Caco-2 (cell line): ENCODE measurements around the gene RALGPS1. TPM values are rescaled to one million over a fixed set of nuclear protein-coding genes. Genes with fewer than 3 reads are reported as not detected.

Experiments
- BruUV-seq: library from RNA; stranded (reverse); fragments of 400-500 nt; replicated peaks from 2 replicates; lab custom pipeline; 2021; lab: Mats Ljungman, UMichigan
- CTCF ChIA-PET: fragments of 300-600 bp; sonication (Branson Sonifier 250); formaldehyde crosslinking; loops from one replicate; lab custom pipeline; 2022; ENCODE audit warnings: antibody characterized with exemption; lab: Charles Lee
- POLR2A ChIA-PET: fragments of 300-600 bp; sonication (Branson Sonifier 250); formaldehyde crosslinking; loops from one replicate; lab custom pipeline; 2022; ENCODE audit warnings: antibody characterized with exemption; lab: Charles Lee
- DNase-seq, 2 experiments: peaks; one replicate each; pipeline versions ENCODE4 v3.0.0 to v3.0.0-alpha.2; 2020 to 2022
- H3K27me3 ChIP-seq: replicated peaks from 2 replicates; pipeline ENCODE4 v1.6.0; 2011; ENCODE audit warnings: low read length; ENCODE audit not compliant: control insufficient read depth, insufficient read depth
- H3K36me3 ChIP-seq: 2 replicates; pipeline ENCODE4 v1.5.1; 2011; ENCODE audit warnings: low read length; ENCODE audit not compliant: control insufficient read depth, insufficient read depth
- H3K4me1 ChIP-seq: fragments of 250-450 bp; sonication (Bioruptor Pico); 2 replicates; pipeline ENCODE4 v1.5.1; 2020; ENCODE audit warnings: mild to moderate bottlenecking
- H3K4me3 ChIP-seq: 2 replicates; pipeline ENCODE4 v1.5.1; 2011; ENCODE audit warnings: low read depth, mild to moderate bottlenecking, control low read depth, low read length
- H3K9me3 ChIP-seq: fragments of 250-450 bp; sonication (Bioruptor Pico); 2 replicates; pipeline ENCODE4 v1.5.1; 2020; ENCODE audit warnings: mild to moderate bottlenecking, moderate library complexity
- H3K27ac Mint-ChIP-seq: one replicate; pipeline ENCODE4 v1.8.0; 2022; ENCODE audit warnings: mixed read lengths; ENCODE audit not compliant: unreplicated experiment
- H3K27me3 Mint-ChIP-seq: one replicate; pipeline ENCODE4 v1.8.0; 2022; ENCODE audit warnings: mixed read lengths; ENCODE audit not compliant: insufficient read depth, unreplicated experiment
- H3K36me3 Mint-ChIP-seq: one replicate; pipeline ENCODE4 v1.8.0; 2022; ENCODE audit warnings: mild to moderate bottlenecking, mixed read lengths; ENCODE audit not compliant: insufficient read depth, unreplicated experiment
- H3K4me1 Mint-ChIP-seq: one replicate; pipeline ENCODE4 v1.8.0; 2022; ENCODE audit warnings: low read depth, mixed read lengths; ENCODE audit not compliant: unreplicated experiment
- H3K4me3 Mint-ChIP-seq: one replicate; pipeline ENCODE4 v1.8.0; 2022; ENCODE audit warnings: mild to moderate bottlenecking, moderate library complexity, mixed read lengths; ENCODE audit not compliant: unreplicated experiment
- H3K9me3 Mint-ChIP-seq: one replicate; pipeline ENCODE4 v1.8.0; 2022; ENCODE audit warnings: mixed read lengths; ENCODE audit not compliant: unreplicated experiment
- CTCF ChIP-seq, 2 experiments: fragments of 200-600 bp in 1 of 2; IDR thresholded peaks; 1 replicate in 1 of 2; 2 replicates in 1 of 2; pipeline versions ENCODE4 v1.5.1 to v1.8.0; 2011 to 2022; ENCODE audit warnings: antibody characterized with exemption in 1 of 2, control low read depth in 1 of 2, inconsistent platforms in 1 of 2, low read depth in 1 of 2, low read length in 1 of 2, mild to moderate bottlenecking in 1 of 2, moderate library complexity in 1 of 2; ENCODE audit not compliant: insufficient read depth in 1 of 2, severe bottlenecking in 1 of 2, unreplicated experiment in 1 of 2
- intact Hi-C: fragments of 100-400 bp; cut with micrococcal nuclease; formaldehyde crosslinking; loops from one replicate; pipeline ENCODE4 v1.10.0; 2022; ENCODE audit not compliant: unreplicated experiment
- total RNA-seq: library from RNA; stranded (reverse); gene quantifications from 2 replicates; pipeline ENCODE4 v1.2.3, GENCODE V29; 2022

Gene RALGPS1
- total RNA-seq, 1 experiment from 2014 or later = 41.5 TPM

- BruUV-seq = no TSS peak
- Histone ChIP-seq H3K36me3 (no peaks in the 10 kb centered on the region), H3K4me3 (no peak overlapping the region), H3K4me1 (peaks cover 15% of the 10 kb centered on the region), H3K9me3 (no peaks in the 10 kb centered on the region), H3K27me3 (no peaks in the 10 kb centered on the region)
- no peaks in the 10 kb centered on the region for H3K27me3 Mint-ChIP-seq
- peak; percentile 81 to 90 for DNase-seq
- H3K27ac Mint-ChIP-seq = peak overlapping the region; percentile 81
- peak overlapping the region; percentile 36 for H3K4me3 Mint-ChIP-seq
- H3K36me3 Mint-ChIP-seq = no peaks in the 10 kb centered on the region
- H3K4me1 Mint-ChIP-seq = peaks cover 16% of the 10 kb centered on the region
- intact Hi-C loops = loop anchor here (1.0 to 2.0 kb wide), 5 partner anchors 31 to 219 kb away; no protein-coding TSS in a partner anchor
- TF ChIP-seq CTCF (IDR thresholded peaks at IDR 0.05; ENCODE audit: insufficient read depth in 1 of 2, low read depth in 1 of 2, low read length in 1 of 2, severe bottlenecking in 1 of 2, unreplicated experiment in 1 of 2) = peak; percentile 37 to 79
- CTCF ChIA-PET = interaction anchor here (0.6 to 2.3 kb wide), 7 partner anchors 65 to 223 kb away, joined by 3 to 17 read pairs (median 3); no protein-coding TSS in a partner anchor
- no peaks in the 10 kb centered on the region for H3K9me3 Mint-ChIP-seq
- POLR2A ChIA-PET = interaction anchor here (0.9 kb wide), 1 partner anchor 38 kb away, joined by 3 read pairs; no protein-coding TSS in a partner anchor
Measured at GRCh38 chr9:127159325-127159801, 244.8 kb downstream of the RALGPS1 start.

- H3K9me3 ChIP-seq = no peaks in the 10 kb centered on the region
- no peaks in the 10 kb centered on the region for H3K36me3 Mint-ChIP-seq
- no peaks in the 10 kb centered on the region for H3K36me3 ChIP-seq
- POLR2A ChIA-PET = no interaction called here
- H3K4me1 Mint-ChIP-seq = peaks cover 16% of the 10 kb centered on the region
- no peak overlapping the region for H3K4me3 Mint-ChIP-seq
- H3K4me1 ChIP-seq = peaks cover 15% of the 10 kb centered on the region
- H3K4me3 ChIP-seq = no peak overlapping the region
- peak in 1 of 2 experiments; percentile 22 for DNase-seq
- CTCF ChIA-PET = interaction anchor here (0.6 to 2.3 kb wide), 7 partner anchors 64 to 224 kb away, joined by 3 to 17 read pairs (median 3); no protein-coding TSS in a partner anchor
- H3K27ac Mint-ChIP-seq = peak overlapping the region; percentile 81
- no peaks in the 10 kb centered on the region for H3K27me3 ChIP-seq
- TF ChIP-seq CTCF (IDR thresholded peaks at IDR 0.05; ENCODE audit: insufficient read depth in 1 of 2, low read depth in 1 of 2, low read length in 1 of 2, severe bottlenecking in 1 of 2, unreplicated experiment in 1 of 2) = no peak
- no TSS peak for BruUV-seq
- no peaks in the 10 kb centered on the region for H3K27me3 Mint-ChIP-seq
- no peaks in the 10 kb centered on the region for H3K9me3 Mint-ChIP-seq
- intact Hi-C loops = loop anchor here (1.0 to 2.0 kb wide), 5 partner anchors 31 to 220 kb away; no protein-coding TSS in a partner anchor
Measured at GRCh38 chr9:127159949-127160610, 245.5 kb downstream of the RALGPS1 start.

- Mint-ChIP-seq H3K9me3 (no peaks in the 10 kb centered on the region), H3K4me3 (no peak overlapping the region), H3K36me3 (no peaks in the 10 kb centered on the region), H3K27me3 (no peaks in the 10 kb centered on the region), H3K27ac (no peak overlapping the region), H3K4me1 (peaks cover 16% of the 10 kb centered on the region)
- DNase-seq = peak in 1 of 2 experiments; percentile 23
- ChIA-PET CTCF (interaction anchor here (1.0 to 2.3 kb wide), 2 partner anchors 214 to 221 kb away, joined by 4 to 17 read pairs; no protein-coding TSS in a partner anchor), POLR2A (no interaction called here)
- no peak overlapping the region for H3K4me3 ChIP-seq
- H3K9me3 ChIP-seq = no peaks in the 10 kb centered on the region
- no peaks in the 10 kb centered on the region for H3K27me3 ChIP-seq
- H3K4me1 ChIP-seq = peaks cover 15% of the 10 kb centered on the region
- intact Hi-C loops = no loop called here
- TF ChIP-seq CTCF (IDR thresholded peaks at IDR 0.05; ENCODE audit: insufficient read depth in 1 of 2, low read depth in 1 of 2, low read length in 1 of 2, severe bottlenecking in 1 of 2, unreplicated experiment in 1 of 2) = no peak
- BruUV-seq = no TSS peak
- no peaks in the 10 kb centered on the region for H3K36me3 ChIP-seq
Measured at GRCh38 chr9:127161081-127161624, 246.6 kb downstream of the RALGPS1 start.
